ENCODE results near the gene ANKRD12. TPM values are rescaled to one million over a fixed set of nuclear protein-coding genes. Genes with fewer than 3 reads are reported as not detected.

Gene ANKRD12
- total RNA-seq, 1 experiment from 2014 or later = 16.8 TPM

DNA sequence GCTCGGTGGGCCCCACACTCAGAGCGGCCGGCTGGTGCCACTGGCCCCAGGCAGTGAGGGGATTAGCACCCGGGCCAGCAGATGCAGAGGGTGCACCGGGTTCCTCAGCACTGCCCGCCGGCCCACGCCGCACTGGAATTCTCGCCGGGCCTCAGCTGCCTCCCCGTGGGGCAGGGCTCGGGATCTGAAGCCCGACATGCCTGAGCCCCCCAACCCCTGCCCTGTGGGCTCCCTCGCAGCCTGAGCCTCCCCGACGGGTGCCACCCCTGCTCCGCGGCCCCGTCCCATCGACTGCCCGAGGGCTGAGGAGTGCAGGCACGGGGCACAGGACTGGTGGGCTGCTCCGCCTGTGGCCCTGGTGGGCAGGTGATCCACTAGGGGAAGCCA is 160.4 kb downstream of the ANKRD12 start:
- H3K79me2 ChIP-seq (ENCODE audit: low read length) = no peaks in the 10 kb centered on the region
- no peak overlapping the region for H3K4me2 ChIP-seq (ENCODE audit: low read depth, low read length, poor library complexity, severe bottlenecking)
- H3K36me3 ChIP-seq (ENCODE audit: insufficient read depth, low read length) = no peaks in the 10 kb centered on the region
- peaks cover 5% of the 10 kb centered on the region for H3K9me3 ChIP-seq (ENCODE audit: low read length)
- no peak overlapping the region for H3K9ac ChIP-seq (ENCODE audit: low read length)
- H3K4me1 ChIP-seq (ENCODE audit: low read length) = no peaks in the 10 kb centered on the region
- DNase-seq = no peak
- H2AFZ ChIP-seq (ENCODE audit: low read length) = no peak overlapping the region
- H3K27me3 ChIP-seq (ENCODE audit: low read length) = no peaks in the 10 kb centered on the region
- no peak overlapping the region for H3K27ac ChIP-seq (ENCODE audit: low read length)
- H3K4me3 ChIP-seq (ENCODE audit: low read length) = no peak overlapping the region
- H3K9me2 ChIP-seq (replicated peaks; ENCODE audit: insufficient read depth, low read length) = no peaks in the 10 kb centered on the region
- no peaks in the 10 kb centered on the region for H4K20me1 ChIP-seq (ENCODE audit: insufficient read depth, low read depth, low read length)

DNA sequence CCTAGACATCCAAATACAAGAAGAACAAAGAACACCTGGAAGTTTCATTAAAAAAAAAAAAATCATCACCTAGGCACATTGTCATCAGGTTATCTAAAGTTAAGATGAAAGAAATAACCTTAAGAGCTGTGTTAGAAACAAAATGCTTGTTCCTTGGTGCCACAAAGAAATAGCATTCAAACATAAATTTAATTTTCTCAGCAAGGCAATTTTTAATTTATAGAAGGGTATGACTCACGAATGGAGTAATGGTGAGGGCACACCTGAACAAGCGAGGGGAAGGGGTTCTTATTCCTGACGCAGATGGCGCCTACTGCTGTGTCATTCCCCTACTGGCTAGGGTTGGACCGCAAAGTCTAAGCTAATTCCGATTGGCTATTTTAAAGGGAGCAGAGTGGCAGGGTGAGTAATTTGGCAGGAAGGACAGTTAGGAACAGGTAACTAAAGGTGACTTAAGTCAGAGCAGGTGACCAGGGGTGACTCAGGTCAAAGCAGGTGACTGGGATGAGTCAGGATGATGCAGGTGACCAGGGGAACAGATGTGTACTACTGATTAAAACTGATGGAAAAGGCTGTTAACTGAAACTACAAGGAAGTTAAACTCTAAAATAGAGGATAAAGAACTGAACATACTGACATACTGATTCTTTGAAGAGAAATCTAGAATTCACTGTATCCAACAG is 167.9 kb downstream of the ANKRD12 start:
- no peaks in the 10 kb centered on the region for H4K20me1 ChIP-seq (ENCODE audit: insufficient read depth, low read depth, low read length)
- no peaks in the 10 kb centered on the region for H3K27me3 ChIP-seq (ENCODE audit: low read length)
- no peak overlapping the region for H3K4me2 ChIP-seq (ENCODE audit: low read depth, low read length, poor library complexity, severe bottlenecking)
- H2AFZ ChIP-seq (ENCODE audit: low read length) = no peak overlapping the region
- no peak overlapping the region for H3K9ac ChIP-seq (ENCODE audit: low read length)
- H3K27ac ChIP-seq (ENCODE audit: low read length) = no peak overlapping the region
- no peak for DNase-seq
- H3K9me3 ChIP-seq (ENCODE audit: low read length) = peaks cover 6% of the 10 kb centered on the region
- no peak overlapping the region for H3K4me3 ChIP-seq (ENCODE audit: low read length)
- no peaks in the 10 kb centered on the region for H3K79me2 ChIP-seq (ENCODE audit: low read length)
- H3K4me1 ChIP-seq (ENCODE audit: low read length) = no peaks in the 10 kb centered on the region
- H3K9me2 ChIP-seq (replicated peaks; ENCODE audit: insufficient read depth, low read length) = no peaks in the 10 kb centered on the region
- H3K36me3 ChIP-seq (ENCODE audit: insufficient read depth, low read length) = no peaks in the 10 kb centered on the region

DNA sequence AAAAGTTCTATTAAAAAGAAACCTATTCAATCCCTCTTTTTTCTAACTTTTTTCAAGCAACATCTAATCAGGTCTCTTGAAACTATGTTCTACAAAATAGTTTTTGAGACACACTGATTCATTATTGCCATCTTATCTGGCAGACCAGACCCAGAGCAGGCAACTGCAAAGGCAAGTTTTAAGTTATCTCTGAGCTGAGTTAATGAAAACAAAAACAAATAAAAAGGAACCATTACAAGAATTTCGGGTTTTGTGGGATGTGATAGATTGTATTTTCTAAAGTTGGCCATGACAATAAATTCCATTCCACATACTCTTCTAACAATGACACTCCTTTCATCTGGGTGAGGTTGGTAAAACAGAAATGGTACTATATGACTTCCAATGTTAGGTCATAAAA is 182.8 kb downstream of the ANKRD12 start:
- Histone ChIP-seq H3K9me2 (replicated peaks; ENCODE audit: insufficient read depth, low read length) (no peaks in the 10 kb centered on the region), H3K9me3 (ENCODE audit: low read length) (no peaks in the 10 kb centered on the region), H3K79me2 (ENCODE audit: low read length) (no peaks in the 10 kb centered on the region), H3K4me3 (ENCODE audit: low read length) (no peak overlapping the region), H3K4me1 (ENCODE audit: low read length) (no peaks in the 10 kb centered on the region), H2AFZ (ENCODE audit: low read length) (no peak overlapping the region), H3K27me3 (ENCODE audit: low read length) (no peaks in the 10 kb centered on the region), H3K9ac (ENCODE audit: low read length) (no peak overlapping the region), H4K20me1 (ENCODE audit: insufficient read depth, low read depth, low read length) (no peaks in the 10 kb centered on the region), H3K36me3 (ENCODE audit: insufficient read depth, low read length) (no peaks in the 10 kb centered on the region), H3K27ac (ENCODE audit: low read length) (no peak overlapping the region), H3K4me2 (ENCODE audit: low read depth, low read length, poor library complexity, severe bottlenecking) (no peak overlapping the region)
- DNase-seq = no peak

DNA sequence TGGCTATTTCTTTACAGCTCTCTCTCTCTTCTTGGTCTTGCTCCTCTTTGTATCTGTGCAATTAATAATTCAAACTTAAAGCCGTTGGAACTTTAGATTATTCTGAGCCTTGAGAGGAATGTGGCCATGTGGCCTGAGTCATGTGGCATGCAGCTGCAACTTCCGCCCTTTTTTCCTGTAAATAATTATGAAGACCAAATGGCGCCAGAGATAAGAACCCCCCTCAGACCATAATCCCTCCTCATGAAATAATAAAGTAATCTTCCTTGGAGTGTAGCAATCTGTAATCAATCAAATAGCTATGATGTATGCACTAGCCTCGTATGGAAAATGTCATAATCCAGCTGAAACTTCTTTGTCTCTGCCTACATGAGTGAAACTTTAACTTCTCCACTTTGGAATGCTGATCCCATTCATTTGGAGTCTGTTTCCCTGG is 184.5 kb downstream of the ANKRD12 start:
- Histone ChIP-seq H3K27ac (ENCODE audit: low read length) (no peak overlapping the region), H3K4me2 (ENCODE audit: low read depth, low read length, poor library complexity, severe bottlenecking) (no peak overlapping the region), H3K4me3 (ENCODE audit: low read length) (no peak overlapping the region), H2AFZ (ENCODE audit: low read length) (no peak overlapping the region), H3K27me3 (ENCODE audit: low read length) (no peaks in the 10 kb centered on the region), H3K4me1 (ENCODE audit: low read length) (no peaks in the 10 kb centered on the region), H3K9me3 (ENCODE audit: low read length) (no peaks in the 10 kb centered on the region), H3K79me2 (ENCODE audit: low read length) (no peaks in the 10 kb centered on the region), H4K20me1 (ENCODE audit: insufficient read depth, low read depth, low read length) (no peaks in the 10 kb centered on the region), H3K9ac (ENCODE audit: low read length) (no peak overlapping the region), H3K9me2 (replicated peaks; ENCODE audit: insufficient read depth, low read length) (no peaks in the 10 kb centered on the region), H3K36me3 (ENCODE audit: insufficient read depth, low read length) (no peaks in the 10 kb centered on the region)
- no peak for DNase-seq

DNA sequence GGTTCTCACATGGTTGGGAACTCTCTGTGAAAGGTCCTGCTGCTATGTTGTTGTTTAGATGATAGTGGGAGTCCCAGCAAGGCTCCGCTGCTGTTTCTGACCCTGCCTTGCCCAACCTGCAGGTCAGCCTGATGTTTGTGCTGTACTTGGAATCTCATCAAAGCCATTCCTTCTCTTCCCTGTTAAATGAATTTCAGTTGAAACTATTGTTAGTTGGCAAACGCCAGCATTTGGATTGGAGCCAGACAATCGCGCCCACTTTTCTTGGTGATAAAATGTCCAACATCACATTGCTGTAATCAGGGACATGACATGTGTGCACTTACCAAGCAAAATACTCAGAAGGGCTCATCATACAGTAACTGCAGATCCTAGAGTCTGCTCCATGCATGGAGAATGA is 185.2 kb downstream of the ANKRD12 start:
- Histone ChIP-seq H3K27ac (ENCODE audit: low read length) (no peak overlapping the region), H3K36me3 (ENCODE audit: insufficient read depth, low read length) (no peaks in the 10 kb centered on the region), H3K9ac (ENCODE audit: low read length) (no peak overlapping the region), H3K79me2 (ENCODE audit: low read length) (no peaks in the 10 kb centered on the region), H3K4me3 (ENCODE audit: low read length) (no peak overlapping the region), H3K4me2 (ENCODE audit: low read depth, low read length, poor library complexity, severe bottlenecking) (no peak overlapping the region), H3K27me3 (ENCODE audit: low read length) (no peaks in the 10 kb centered on the region), H3K9me3 (ENCODE audit: low read length) (no peaks in the 10 kb centered on the region), H3K9me2 (replicated peaks; ENCODE audit: insufficient read depth, low read length) (no peaks in the 10 kb centered on the region), H3K4me1 (ENCODE audit: low read length) (no peaks in the 10 kb centered on the region), H2AFZ (ENCODE audit: low read length) (no peak overlapping the region), H4K20me1 (ENCODE audit: insufficient read depth, low read depth, low read length) (no peaks in the 10 kb centered on the region)
- no peak for DNase-seq

DNA sequence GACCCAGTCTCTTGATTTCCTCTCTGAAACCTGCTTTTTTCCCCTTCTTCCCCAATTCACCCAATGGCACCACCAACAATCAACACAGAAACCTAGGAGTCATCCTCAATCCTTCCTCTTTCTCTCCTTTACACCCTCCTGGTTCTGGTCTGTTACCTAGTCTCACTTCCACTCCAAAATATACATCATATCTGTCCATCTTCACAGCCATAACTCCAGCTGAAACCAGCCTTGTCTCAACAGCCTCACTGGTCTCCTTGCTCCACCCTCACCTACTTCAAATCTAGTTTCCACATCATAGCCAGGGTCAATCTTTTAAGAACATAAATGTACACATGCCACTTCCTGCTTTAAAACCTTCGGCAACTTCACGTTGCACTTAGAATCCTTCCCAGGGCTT is 186.2 kb downstream of the ANKRD12 start:
- no peak overlapping the region for H3K9ac ChIP-seq (ENCODE audit: low read length)
- no peaks in the 10 kb centered on the region for H3K4me1 ChIP-seq (ENCODE audit: low read length)
- H4K20me1 ChIP-seq (ENCODE audit: insufficient read depth, low read depth, low read length) = no peaks in the 10 kb centered on the region
- no peaks in the 10 kb centered on the region for H3K9me3 ChIP-seq (ENCODE audit: low read length)
- no peak overlapping the region for H2AFZ ChIP-seq (ENCODE audit: low read length)
- no peaks in the 10 kb centered on the region for H3K9me2 ChIP-seq (replicated peaks; ENCODE audit: insufficient read depth, low read length)
- H3K4me2 ChIP-seq (ENCODE audit: low read depth, low read length, poor library complexity, severe bottlenecking) = no peak overlapping the region
- no peaks in the 10 kb centered on the region for H3K36me3 ChIP-seq (ENCODE audit: insufficient read depth, low read length)
- H3K27me3 ChIP-seq (ENCODE audit: low read length) = no peaks in the 10 kb centered on the region
- H3K27ac ChIP-seq (ENCODE audit: low read length) = no peak overlapping the region
- no peaks in the 10 kb centered on the region for H3K79me2 ChIP-seq (ENCODE audit: low read length)
- DNase-seq = no peak
- H3K4me3 ChIP-seq (ENCODE audit: low read length) = no peak overlapping the region

DNA sequence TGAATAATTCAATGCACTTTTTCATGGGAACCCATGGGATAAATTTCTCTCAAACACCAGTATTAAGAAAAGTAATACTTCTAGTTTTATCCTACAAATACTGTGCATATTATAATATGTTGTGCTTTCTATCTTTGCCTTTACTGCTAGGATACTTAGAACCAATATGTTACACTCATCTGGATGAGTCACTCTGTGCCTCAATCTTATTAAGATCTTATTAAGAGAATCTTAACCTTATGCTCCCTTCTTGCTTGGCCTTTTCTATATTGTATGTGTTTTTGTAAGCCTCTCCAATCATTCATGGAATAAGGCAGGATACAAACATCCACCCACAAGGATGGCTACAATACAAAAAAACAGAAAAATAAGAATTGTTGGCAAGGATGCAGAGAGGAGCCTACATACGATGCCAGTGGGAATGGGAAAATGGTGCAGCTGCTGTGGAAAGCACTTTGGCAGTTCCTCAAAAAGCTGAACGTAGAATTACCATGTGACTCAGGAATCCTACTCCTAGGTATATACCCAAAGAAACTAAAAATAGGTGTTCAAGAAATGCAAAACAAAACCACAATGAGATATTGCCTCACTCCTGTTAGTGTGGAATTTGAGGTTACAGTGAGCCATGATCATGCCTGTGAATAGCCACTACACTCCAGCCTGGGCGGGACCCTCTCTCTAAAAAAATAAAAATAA is 187.3 kb downstream of the ANKRD12 start:
- DNase-seq = no peak
- no peak overlapping the region for H2AFZ ChIP-seq (ENCODE audit: low read length)
- H3K9me3 ChIP-seq (ENCODE audit: low read length) = no peaks in the 10 kb centered on the region
- H3K79me2 ChIP-seq (ENCODE audit: low read length) = no peaks in the 10 kb centered on the region
- H3K27ac ChIP-seq (ENCODE audit: low read length) = no peak overlapping the region
- H3K4me3 ChIP-seq (ENCODE audit: low read length) = no peak overlapping the region
- H3K9me2 ChIP-seq (replicated peaks; ENCODE audit: insufficient read depth, low read length) = no peaks in the 10 kb centered on the region
- no peaks in the 10 kb centered on the region for H3K4me1 ChIP-seq (ENCODE audit: low read length)
- H3K27me3 ChIP-seq (ENCODE audit: low read length) = no peaks in the 10 kb centered on the region
- no peaks in the 10 kb centered on the region for H4K20me1 ChIP-seq (ENCODE audit: insufficient read depth, low read depth, low read length)
- no peak overlapping the region for H3K9ac ChIP-seq (ENCODE audit: low read length)
- no peaks in the 10 kb centered on the region for H3K36me3 ChIP-seq (ENCODE audit: insufficient read depth, low read length)
- no peak overlapping the region for H3K4me2 ChIP-seq (ENCODE audit: low read depth, low read length, poor library complexity, severe bottlenecking)

DNA sequence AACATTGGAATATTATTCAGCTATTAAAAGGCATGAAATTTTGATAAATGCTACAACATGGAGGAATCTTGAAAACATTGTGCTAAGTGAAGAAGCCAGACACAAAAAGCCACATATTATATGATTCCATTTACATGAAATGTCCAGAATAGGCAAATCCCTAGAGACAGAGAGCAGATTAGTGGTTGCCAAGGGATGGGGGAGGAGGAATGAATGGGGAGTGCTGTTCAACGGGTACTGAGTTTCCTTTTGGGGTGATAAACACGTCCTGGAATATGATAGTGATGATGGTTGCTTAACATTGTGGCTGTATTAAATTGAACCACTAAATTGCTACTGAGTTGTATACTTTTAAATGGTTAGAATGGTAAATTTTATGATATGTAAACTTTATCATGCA is 189.1 kb downstream of the ANKRD12 start:
- H3K4me3 ChIP-seq (ENCODE audit: low read length) = no peak overlapping the region
- no peak for DNase-seq
- H3K79me2 ChIP-seq (ENCODE audit: low read length) = no peaks in the 10 kb centered on the region
- H3K9me2 ChIP-seq (replicated peaks; ENCODE audit: insufficient read depth, low read length) = no peaks in the 10 kb centered on the region
- H3K27ac ChIP-seq (ENCODE audit: low read length) = no peak overlapping the region
- no peaks in the 10 kb centered on the region for H4K20me1 ChIP-seq (ENCODE audit: insufficient read depth, low read depth, low read length)
- no peaks in the 10 kb centered on the region for H3K36me3 ChIP-seq (ENCODE audit: insufficient read depth, low read length)
- H3K9ac ChIP-seq (ENCODE audit: low read length) = no peak overlapping the region
- no peaks in the 10 kb centered on the region for H3K27me3 ChIP-seq (ENCODE audit: low read length)
- H3K9me3 ChIP-seq (ENCODE audit: low read length) = no peaks in the 10 kb centered on the region
- H3K4me2 ChIP-seq (ENCODE audit: low read depth, low read length, poor library complexity, severe bottlenecking) = no peak overlapping the region
- H3K4me1 ChIP-seq (ENCODE audit: low read length) = no peaks in the 10 kb centered on the region
- no peak overlapping the region for H2AFZ ChIP-seq (ENCODE audit: low read length)
